NCI-H2029 treated with DMSO at 0.1 percent for 48 hours (cell line): ENCODE measurements around the gene CALN1.

Experiments
- DNase-seq: peaks from one replicate; lab custom pipeline; 2025; lab: John Stamatoyannopoulos, UW

The CALN1 gene

DNA sequence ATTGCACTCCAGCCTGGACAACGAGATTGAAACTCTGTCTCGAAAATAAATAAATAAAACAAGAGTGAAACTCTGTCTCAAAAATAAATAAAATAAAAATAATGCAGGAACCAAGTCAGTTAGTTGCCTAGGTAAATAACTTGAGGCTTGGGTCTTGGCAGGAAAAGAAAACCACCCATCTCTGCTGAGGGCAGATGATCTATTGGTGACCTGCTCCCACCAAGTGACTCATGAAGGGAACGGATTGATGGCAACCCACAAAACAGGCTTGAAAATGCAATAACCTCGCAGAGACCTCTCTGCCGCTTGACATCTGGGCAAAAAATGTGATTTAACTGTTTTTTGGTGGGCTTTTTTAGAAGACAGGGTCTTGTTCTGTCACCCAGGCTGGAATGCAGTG lies 86.6 kb downstream of the CALN1 start:
- DNase-seq: no peak

DNA sequence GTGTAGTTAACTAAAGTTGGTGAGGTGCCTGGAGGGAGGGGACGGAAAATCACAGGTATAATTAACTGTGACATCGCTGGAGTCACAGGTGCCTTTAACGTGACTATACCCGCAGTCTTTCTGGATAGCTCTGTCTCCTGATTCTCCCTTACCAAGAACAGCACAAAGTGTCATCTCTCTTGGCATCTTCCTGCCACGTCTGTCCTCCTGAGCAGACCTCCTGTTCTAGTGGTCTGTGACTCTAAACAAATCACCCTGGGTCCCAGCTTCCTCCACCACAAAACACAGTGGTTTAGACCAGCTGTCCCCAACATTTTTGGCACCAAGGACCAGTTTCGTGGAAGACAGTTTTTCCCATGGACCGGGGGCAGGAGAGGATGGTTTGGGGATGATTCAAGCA lies 90.5 kb downstream of the CALN1 start:
- DNase-seq: no peak

DNA sequence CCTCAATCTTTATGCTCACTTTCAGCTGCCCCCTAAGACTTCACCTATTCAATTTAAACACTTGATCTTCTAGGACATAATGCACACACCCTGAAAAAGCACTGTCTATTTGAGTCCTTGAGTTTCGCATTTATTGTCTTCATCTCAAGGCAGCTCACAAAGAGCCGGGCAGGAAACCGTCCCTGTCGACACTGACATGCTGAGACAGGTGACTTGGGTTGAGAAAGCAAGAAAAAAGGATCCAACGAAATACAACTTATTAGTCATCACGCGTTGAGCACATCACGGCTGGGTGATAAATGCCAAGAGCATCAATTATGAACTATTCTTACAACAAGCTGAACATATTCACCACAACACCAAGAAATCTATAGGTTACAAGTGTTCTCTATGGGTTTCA lies 91.1 kb downstream of the CALN1 start:
- no peak for DNase-seq

DNA sequence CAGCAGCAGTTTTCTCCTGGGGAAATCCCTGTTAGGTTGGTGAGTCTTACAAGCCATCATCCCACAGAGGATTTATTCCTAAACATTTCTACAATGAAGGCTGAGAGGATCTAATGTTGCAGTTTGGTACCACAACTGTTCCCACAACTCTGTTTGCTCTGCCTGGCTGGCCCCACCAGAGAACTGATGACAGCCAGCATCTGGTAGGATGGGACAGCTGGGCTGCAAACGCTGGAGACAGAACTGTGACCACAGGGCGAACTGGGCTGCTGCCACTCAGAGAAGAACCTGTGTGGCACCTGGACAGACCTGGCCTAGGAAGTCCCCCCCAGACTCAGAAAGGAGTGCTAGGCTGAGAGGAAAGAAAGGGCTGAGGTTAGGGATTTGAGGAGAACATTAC lies 94.8 kb downstream of the CALN1 start:
- DNase-seq: no peak

DNA sequence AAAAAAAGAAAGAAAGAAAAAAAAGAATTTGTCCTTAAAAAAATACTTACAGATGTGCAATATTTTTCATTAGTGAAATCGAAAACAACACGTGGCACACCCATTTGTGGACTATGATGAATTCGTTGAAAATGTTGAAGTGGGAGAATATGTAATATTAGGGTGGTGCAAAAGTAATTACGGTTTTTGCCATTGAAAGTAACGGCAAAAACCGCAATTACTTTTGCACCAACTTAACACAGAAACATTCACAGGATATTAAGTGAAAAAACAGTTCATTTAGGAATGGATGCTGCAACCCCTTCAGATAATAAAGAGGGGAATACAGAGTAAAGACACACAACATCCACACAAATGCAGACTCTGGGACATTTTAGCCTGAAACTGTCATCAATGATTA lies 96.0 kb downstream of the CALN1 start:
- no peak for DNase-seq

DNA sequence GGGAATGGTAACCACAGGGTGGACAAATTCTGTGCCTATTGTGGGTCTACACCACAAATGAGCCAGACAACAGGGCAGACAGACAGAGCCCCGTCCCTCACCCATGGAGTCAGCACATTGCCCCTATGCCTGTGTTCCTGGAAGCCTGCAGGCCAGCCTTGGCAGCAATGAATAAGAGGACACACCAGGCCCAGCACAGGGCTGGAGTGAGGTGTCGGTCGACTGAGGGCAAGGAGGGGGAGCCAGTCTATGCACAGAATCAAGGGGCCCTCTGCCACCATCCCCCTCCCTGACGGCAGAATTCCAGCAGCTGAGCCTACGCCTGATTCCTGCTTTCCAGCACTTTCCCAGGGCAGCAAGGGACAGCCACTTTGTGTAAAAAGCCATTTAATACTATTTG lies 98.2 kb downstream of the CALN1 start:
- no peak for DNase-seq

DNA sequence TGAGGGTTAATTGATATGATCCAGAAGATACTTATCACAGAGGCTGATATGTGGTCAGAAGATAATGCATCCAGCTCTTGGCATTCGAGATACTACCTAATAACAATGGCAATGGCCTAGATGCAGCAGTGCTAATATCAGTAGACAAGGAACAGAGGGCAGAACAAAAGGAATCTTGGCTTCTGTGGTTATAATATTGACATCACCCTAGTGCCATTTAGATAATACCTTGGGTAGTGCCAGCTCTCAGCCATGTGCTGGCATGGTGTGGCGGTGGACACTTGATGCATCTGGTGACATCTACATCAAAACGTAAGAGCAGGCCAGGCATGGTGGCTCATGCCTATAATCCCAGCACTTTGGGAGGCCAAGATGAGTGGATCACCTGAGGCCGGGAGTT lies 101.8 kb downstream of the CALN1 start:
- DNase-seq: no peak

DNA sequence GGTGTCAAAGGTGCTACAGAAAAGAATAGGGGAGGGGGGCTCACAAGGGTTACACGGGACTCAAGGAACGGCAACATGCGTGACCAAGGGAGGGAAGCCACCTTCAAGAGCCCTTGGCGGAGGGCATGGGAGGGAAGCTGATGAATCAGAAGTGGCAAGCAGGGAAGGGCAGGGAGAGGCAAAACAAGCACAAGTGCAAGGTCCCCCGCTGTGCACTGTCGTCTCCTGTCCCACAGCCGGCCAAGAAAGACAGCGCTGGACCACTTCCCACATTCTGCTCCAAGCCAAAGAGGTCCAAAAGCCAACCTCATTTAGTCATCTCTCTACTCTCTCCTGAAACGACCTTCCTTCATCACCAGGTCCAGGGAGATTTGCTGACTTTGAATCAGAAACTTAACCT lies 102.7 kb downstream of the CALN1 start:
- no peak for DNase-seq

DNA sequence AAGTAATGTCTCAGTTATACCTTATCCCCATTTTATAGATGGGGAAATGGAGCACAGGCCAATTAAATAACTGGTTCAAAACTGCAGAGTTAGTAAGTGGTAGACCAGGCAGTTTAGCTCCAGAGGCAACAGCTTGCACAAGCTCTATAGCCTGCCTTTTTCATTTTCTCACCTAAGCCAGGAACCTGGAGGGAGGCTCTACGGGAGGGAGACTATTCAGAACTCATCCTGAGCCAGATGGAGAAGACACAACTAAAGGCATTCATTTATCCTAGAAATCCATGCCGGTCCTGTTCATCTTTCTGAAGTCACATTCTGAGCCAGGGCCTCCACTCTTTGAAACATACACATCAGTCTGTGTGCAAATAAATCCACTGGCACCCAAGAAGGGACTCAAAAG lies 103.2 kb downstream of the CALN1 start:
- DNase-seq: no peak

DNA sequence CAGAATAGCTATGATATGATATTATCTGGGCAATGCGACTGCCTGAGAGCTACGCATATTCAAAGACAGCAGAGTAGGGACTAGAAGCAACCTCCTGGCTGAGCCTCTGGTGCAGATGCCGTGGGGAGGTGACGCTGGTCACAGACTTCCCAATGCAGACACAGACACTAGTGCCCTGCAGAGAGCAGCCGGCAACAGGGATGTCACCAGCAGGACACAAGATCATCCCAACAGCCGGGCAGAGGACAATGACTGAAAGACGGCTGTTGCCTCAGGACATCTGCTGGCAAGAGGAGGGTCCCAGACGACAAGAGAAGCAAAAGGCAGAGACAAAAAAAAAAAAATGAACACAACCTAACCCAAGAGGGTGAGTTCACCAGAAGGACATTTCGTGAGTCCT lies 104.6 kb downstream of the CALN1 start:
- DNase-seq: no peak

DNA sequence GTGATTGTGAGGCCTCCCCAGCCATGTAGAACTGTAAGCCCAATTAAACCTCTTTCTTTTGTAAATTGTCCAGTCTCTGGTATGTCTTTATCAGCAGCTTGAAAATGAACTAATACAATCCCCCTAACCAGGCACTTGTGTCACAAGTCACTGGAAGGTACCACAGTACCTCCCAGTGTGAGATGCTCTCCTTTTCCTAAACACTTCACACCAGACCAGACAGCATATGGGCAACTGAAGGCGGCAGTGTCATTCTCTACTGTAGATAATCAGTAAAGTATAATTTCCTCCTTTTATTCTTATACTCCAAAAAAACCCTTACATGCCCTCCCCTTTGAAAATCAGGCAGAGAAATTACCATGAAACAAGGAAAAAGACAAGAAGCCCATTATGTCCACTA lies 113.2 kb downstream of the CALN1 start:
- DNase-seq: no peak

DNA sequence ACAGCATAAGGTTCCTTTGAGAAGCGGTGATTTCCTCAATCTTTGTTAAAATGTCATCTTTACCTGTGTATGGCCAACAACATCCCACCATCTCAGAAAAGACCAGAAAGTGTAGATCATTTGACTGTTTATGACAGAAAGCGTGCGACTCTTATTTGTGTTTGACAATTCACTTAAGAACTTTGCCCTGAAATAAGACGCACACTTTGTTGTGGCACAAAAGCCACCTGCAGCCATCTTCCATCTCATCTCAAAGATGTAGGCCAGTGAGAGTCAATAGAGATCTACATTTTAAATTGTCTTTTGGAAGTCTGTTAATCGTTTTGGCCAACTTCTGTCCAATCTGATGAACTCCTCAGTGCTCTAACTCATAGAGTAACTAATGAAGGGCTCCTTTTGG lies 114.0 kb downstream of the CALN1 start:
- no peak for DNase-seq

DNA sequence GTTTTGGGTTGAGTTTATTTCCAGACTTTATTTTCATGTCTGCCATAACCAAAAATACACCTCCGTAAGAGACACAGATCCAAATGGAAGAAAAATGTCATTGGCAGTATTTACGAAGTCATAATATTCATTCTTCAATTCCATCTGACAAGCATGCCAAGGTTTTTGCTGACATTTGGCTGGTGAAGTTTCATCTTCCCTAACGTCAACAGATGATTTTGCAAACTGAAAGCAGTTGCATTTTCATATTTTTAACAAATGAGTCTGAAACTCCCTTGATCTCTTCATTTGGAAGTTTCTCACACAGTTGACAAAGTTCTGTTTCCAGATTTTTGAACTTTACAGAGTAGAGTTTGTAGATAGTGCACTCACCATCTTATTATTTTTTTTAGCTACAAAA lies 114.5 kb downstream of the CALN1 start:
- DNase-seq: no peak

DNA sequence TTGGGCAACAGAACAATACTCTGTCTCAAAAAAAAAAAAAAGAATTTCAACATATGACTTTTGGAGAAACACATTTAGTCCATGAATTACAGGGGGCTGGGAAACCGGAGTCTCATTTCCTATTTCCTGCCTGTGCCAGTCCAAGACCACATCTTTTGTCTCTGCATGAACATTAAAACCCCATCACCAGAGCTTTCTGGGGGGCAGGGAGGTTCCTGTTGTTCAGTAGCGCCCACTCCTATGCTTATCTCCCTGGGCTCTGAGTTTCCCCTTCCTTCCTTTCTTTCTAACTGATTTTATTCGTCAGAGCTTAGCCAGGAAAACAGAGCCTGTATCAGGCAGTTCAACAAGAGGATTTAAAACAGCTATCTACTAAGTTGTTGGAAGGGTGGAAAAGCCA lies 119.3 kb downstream of the CALN1 start:
- no peak for DNase-seq

DNA sequence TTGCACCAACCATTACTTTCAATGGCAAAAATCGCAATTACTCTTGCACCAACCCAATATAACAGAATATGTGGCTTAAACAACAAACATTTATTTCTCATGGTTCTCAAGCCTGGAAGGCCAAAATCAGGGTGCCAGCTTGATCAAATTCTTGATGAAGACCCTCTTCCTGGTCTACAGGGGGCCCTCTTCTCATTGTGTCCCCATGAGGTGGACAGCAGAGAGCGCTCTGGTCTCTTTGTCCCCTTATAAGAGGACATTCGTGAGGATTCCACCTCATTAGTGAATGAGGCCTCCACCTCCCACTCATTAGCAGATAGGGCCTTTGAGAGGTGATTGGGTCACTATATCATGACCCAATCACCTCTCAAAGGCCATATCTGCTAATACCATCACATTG lies 120.0 kb downstream of the CALN1 start:
- no peak for DNase-seq

DNA sequence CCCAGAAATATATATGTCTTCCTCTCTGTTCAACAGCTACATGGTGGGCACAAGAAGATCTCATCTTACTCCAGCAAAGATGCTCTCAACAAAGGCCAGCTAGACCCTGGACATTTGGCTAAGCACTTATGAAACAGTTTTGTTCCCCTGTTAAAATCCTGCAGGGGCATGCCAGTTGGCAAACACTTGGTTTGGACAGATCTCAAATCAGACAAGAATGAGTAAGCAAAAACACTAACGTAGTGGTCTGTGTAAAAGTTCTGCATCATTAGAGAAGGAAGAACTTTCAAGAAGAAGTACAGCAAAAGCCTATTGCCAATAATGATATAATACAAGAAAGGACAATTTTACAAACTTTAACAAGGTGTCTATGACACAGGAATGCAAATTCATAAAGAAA lies 125.6 kb downstream of the CALN1 start:
- no peak for DNase-seq

DNA sequence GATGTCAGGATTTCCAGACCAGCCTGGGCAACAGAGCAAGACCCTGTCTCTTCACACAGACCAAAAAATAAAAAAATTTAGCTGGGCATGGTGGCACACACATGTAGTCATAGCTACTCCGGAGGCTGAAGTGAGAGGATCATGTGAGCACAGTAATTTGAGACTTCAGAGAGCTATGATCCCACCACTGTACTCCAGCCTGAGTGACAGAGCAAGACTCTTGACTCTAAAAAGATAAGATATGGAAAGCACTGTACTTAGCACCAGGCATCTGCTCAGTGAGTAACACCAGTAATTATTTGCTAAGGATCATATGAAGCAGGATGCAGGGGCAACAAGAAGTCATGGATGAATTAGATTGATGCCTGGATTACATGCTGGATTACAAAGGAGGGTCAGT lies 128.8 kb downstream of the CALN1 start:
- DNase-seq: no peak

DNA sequence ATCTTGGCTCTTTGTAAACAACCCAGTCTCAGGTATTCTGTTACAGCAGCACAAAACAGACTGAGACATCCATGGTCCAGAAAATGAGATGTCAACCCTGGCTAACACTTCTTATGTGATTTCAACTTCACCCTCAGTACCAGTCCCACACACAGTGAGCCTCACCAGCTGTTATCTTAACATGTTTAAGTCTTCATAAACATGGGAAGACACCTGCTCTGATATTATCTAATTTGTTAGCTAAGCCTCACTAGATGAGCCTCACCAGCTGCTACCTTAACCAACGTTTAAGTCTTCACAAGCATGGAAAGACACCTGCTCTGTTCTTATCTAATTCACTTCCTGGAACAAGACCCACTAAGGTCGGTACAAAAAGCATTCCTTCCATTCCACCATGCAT lies 130.8 kb downstream of the CALN1 start:
- no peak for DNase-seq

DNA sequence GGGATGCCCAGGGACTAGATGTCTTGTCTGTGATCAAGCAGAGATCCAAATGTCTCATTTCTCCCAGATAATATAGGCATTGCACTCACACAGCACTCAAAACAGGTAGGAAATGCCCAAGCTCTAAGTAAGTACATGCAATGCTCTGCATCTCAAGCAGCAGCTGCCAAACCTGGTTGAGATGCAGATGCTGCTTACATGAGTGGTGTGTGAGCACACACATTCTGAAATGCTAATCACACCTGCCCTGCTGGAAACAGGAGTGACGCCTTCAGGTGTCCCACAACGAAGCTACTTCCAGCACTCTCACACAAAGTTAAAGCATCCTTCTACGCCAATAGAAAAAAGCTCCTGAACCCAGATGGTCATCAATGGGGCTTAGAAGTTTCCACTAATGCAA lies 132.9 kb downstream of the CALN1 start:
- DNase-seq: no peak

DNA sequence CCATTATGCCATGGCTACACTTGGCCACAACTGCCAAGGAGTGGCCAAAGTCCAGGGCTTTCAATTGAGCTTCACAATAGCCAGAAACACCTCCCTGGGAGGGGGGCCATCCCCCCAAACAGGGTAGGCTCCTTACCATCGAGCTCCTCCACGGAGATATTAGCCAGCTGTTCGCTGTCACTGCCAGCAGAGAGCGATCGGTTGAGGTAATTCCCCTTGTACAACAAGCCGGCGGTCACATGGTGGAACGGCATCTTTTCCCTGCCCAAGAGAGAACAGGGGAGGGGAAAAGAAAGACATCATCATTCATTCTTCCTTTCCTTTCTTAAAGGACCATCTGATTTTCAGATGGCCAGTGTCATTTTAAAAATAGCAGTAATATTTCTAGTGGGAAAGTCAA lies 133.6 kb downstream of the CALN1 start:
- DNase-seq: no peak

DNA sequence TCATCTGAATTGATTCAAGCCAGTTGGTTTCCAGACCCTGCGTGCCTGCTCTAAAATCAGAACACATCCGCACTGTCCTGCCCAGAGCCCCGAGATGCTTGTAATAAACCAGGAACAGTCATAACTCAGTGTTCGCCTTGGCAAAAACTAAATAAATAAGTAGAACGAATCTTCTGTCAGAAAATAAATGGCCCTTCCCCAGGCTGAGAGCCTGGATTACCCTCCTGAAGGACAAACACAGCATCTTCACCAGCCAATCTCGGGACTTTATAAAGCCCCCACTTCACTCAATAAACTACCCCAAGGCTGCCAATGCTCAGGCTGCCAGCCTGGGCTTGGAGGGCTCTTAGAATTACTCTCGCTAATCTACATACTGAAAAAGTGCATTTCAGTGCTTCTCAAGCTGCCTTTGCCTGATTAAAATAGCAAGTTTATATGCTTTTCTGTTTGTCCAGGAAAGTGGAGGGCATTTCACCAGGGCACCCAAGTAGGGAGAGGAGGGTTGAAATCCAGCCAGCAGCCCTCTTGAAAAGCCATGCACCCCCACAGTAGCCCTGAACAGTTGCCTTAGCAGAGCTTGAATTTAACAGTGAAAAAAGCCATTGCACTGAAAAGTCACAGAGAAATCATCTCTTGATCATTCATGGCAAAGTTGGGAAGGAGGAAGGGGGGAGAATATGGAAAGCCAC lies 136.6 kb downstream of the CALN1 start:
- no peak for DNase-seq

DNA sequence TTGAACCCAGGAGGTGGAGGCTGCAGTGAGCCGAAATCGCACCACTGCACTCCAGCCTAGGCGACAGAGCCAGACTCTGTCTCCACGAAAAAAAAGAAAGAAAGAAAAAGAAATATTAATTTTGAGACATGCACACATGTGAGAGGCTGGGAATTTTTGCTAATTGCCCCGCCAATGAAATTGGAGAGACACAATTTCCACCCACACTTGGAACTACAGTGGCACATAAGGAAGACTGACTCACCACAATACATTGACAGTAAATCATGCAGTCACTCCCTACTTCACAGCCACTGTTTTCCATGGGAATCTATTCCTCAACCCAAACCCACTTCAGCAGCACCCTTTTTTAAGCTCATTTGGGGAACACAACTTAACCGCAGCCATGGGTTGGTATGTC lies 139.7 kb downstream of the CALN1 start:
- DNase-seq: no peak

DNA sequence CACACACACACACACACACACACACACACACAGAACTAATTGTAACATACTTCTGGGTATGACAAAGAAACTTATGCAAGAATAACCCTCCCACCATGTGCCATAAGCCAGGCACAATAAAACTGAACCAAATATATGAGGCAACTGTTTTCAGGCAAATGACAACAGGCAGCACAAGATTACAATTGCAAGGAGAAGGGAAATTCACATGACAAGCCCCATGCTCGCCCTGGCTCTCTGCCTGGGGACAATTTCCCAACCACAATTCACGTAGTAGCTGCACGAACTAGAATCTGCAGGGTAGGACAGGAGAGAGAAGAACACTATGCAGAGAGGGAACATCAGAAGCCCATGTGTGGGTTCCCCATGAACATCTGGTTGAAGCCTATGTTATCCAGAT lies 143.3 kb downstream of the CALN1 start:
- DNase-seq: no peak

DNA sequence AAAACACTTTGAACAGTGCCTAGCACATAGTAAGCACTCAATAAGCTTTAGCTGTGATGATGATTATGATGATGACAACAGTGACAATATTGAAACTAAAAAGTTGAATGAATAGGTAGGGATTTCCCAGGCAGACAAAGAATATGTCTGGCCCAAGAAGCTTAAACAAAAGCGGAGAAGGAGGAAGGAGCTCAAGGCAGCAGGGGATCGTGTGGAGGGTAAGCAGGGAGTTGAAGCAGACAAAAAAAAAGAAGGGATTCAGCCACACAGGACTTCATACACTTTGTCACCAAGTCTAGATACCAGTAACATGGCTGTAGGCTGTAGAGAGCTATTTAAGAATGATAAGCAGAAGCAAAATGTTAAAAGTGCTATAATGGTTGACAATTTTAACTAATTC lies 144.0 kb downstream of the CALN1 start:
- DNase-seq: no peak

DNA sequence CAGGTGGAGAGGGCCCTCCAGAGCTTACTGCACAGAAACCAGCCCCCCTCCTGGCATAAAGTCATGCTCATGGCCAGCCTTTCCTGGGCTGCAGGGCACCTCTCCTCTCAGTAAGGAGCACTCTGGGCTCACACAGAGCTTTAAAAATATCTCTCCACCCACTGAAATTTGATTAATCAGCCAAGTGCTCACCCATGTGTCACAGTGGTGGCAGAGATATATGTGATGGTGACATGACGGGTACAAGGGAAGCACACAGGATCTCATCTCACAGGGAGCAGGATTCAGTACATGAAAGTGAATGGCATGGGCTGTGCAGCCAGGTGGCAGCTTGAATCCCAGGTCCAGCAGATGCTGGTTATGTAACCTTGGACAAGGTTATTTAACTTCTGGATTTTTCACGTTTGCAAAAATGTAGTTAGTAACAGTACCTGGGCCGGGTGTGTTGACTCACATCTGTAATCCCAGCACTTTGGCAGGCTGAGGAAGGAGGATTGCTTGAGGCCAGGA lies 144.8 kb downstream of the CALN1 start:
- DNase-seq: no peak
